Measurements from ENCODE around the gene RAPGEF1.

DNA sequence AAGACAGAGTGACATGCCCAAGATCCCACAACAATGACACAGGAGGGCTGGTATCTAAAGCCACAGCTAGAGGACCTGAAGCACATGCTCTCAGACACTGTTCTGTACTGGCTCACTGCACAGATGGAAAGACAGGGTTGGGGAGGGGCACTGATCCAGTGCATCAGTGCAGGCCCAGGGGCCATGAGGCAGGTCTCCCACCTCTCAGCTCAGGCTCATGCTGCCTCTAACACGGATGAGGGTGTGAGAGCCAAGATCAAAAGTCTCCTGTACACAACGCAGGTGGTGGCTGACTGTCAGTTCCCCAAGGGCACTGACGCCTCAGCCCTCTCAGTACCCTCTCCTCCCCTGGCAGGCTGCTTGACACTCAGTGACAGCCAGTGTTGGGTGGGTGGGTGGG, 10.9 kb downstream of the RAPGEF1 start:
- no peak for TF ChIP-seq POLR2A (IDR thresholded peaks at IDR 0.05; ENCODE audit: low read length)
- TF ChIP-seq GATA1 (IDR thresholded peaks at IDR 0.05; ENCODE audit: low read depth, low read length) = no peak
